ENCODE measurements around the gene NAT10. TPM values are rescaled to one million over a fixed set of nuclear protein-coding genes. Genes with fewer than 3 reads are reported as not detected.

Gene NAT10
- total and polyA plus RNA-seq, 4 experiments from 2014 or later: 28.0 to 81.5 (median 61.4) TPM

GRCh38 chr11:34136420-34136819, 31.0 kb downstream of the NAT10 start:
- ChIA-PET CTCF (ENCODE audit: partially characterized antibody) (no interaction called here), POLR2A (ENCODE audit: partially characterized antibody) (no interaction called here)
- no peaks in the 10 kb centered on the region for H3K9me3 ChIP-seq (ENCODE audit: control insufficient read depth in 1 of 2, low read length in 2 of 2)
- Mint-ChIP-seq H3K4me1 (peaks cover 0 to 4% (median under 1%) of the 10 kb centered on the region in 4 donors), H3K36me3 (peaks cover 63 to 88% of the 10 kb centered on the region in 2 donors), H3K4me3 (peak overlapping the region in 1 of 8 donors; percentile 52), H3K9me3 (no peaks in the 10 kb centered on the region), H3K27me3 (no peaks in the 10 kb centered on the region), H3K27ac (peak overlapping the region in 1 of 7 donors; percentile 31)
- no peaks in the 10 kb centered on the region for H3K27me3 ChIP-seq (ENCODE audit: insufficient read depth, low read length)
- DNase-seq: no peak
- H3K4me3 ChIP-seq (ENCODE audit: low read length in 2 of 2): no peak overlapping the region
- intact Hi-C loops (cut with micrococcal nuclease): no loop called here
- no peak overlapping the region for H3K27ac ChIP-seq (ENCODE audit: low read depth, low read length)
- peaks cover 84% of the 10 kb centered on the region for H3K36me3 ChIP-seq (ENCODE audit: insufficient read depth, low read length)
- H3K4me1 ChIP-seq (ENCODE audit: insufficient read depth, low read length): no peaks in the 10 kb centered on the region

- H3K4me1 ChIP-seq (ENCODE audit: insufficient read depth, low read length): no peaks in the 10 kb centered on the region
- Mint-ChIP-seq H3K9me3 (no peaks in the 10 kb centered on the region), H3K27ac (no peak overlapping the region), H3K27me3 (no peaks in the 10 kb centered on the region), H3K36me3 (peaks cover 67 to 87% of the 10 kb centered on the region in 2 donors), H3K4me1 (peaks cover 0 to 4% (median under 1%) of the 10 kb centered on the region in 4 donors), H3K4me3 (no peak overlapping the region)
- no peaks in the 10 kb centered on the region for H3K27me3 ChIP-seq (ENCODE audit: insufficient read depth, low read length)
- H3K4me3 ChIP-seq (ENCODE audit: low read length in 2 of 2): no peak overlapping the region
- H3K27ac ChIP-seq (ENCODE audit: low read depth, low read length): no peak overlapping the region
- peaks cover 91% of the 10 kb centered on the region for H3K36me3 ChIP-seq (ENCODE audit: insufficient read depth, low read length)
- CTCF ChIA-PET (ENCODE audit: partially characterized antibody): interaction anchor here (1.8 kb wide), 1 partner anchor 142 kb away, joined by 4 read pairs; no protein-coding TSS in a partner anchor
- no peaks in the 10 kb centered on the region for H3K9me3 ChIP-seq (ENCODE audit: control insufficient read depth in 1 of 2, low read length in 2 of 2)
- DNase-seq: no peak
- intact Hi-C loops (cut with micrococcal nuclease): no loop called here
- POLR2A ChIA-PET (ENCODE audit: partially characterized antibody): no interaction called here
Measured at GRCh38 chr11:34139346-34139745, 33.9 kb downstream of the NAT10 start.

- Histone ChIP-seq H3K36me3 (ENCODE audit: insufficient read depth, low read length) (peaks cover 92% of the 10 kb centered on the region), H3K27ac (ENCODE audit: low read depth, low read length) (no peak overlapping the region), H3K4me1 (ENCODE audit: insufficient read depth, low read length) (no peaks in the 10 kb centered on the region), H3K4me3 (ENCODE audit: low read length in 2 of 2) (no peak overlapping the region), H3K9me3 (ENCODE audit: control insufficient read depth in 1 of 2, low read length in 2 of 2) (no peaks in the 10 kb centered on the region), H3K27me3 (ENCODE audit: insufficient read depth, low read length) (no peaks in the 10 kb centered on the region)
- no peak for DNase-seq
- Mint-ChIP-seq H3K4me3 (no peak overlapping the region), H3K4me1 (peaks cover 0 to 4% (median under 1%) of the 10 kb centered on the region in 4 donors), H3K27ac (peak overlapping the region in 2 of 7 donors; percentile 12 to 60), H3K36me3 (peaks cover 70 to 88% of the 10 kb centered on the region in 2 donors), H3K27me3 (no peaks in the 10 kb centered on the region), H3K9me3 (no peaks in the 10 kb centered on the region)
- intact Hi-C loops (cut with micrococcal nuclease): no loop called here
- ChIA-PET POLR2A (ENCODE audit: partially characterized antibody) (no interaction called here), CTCF (ENCODE audit: partially characterized antibody) (interaction anchor here (1.8 kb wide), 1 partner anchor 143 kb away, joined by 4 read pairs; no protein-coding TSS in a partner anchor)
Measured at GRCh38 chr11:34140149-34140548, 34.7 kb downstream of the NAT10 start.

GRCh38 chr11:34143048-34143447, 37.6 kb downstream of the NAT10 start:
- no peaks in the 10 kb centered on the region for H3K27me3 ChIP-seq (ENCODE audit: insufficient read depth, low read length)
- no peaks in the 10 kb centered on the region for H3K27me3 Mint-ChIP-seq
- no peaks in the 10 kb centered on the region for H3K9me3 Mint-ChIP-seq
- H3K36me3 Mint-ChIP-seq: peaks cover 77 to 93% of the 10 kb centered on the region in 2 donors
- H3K4me1 ChIP-seq (ENCODE audit: insufficient read depth, low read length): no peaks in the 10 kb centered on the region
- H3K4me3 ChIP-seq (ENCODE audit: low read length in 2 of 2): no peak overlapping the region
- no peaks in the 10 kb centered on the region for H3K9me3 ChIP-seq (ENCODE audit: control insufficient read depth in 1 of 2, low read length in 2 of 2)
- ChIA-PET POLR2A (ENCODE audit: partially characterized antibody) (no interaction called here), CTCF (ENCODE audit: partially characterized antibody) (no interaction called here)
- peaks cover 0 to 4% (median 0%) of the 10 kb centered on the region in 4 donors for H3K4me1 Mint-ChIP-seq
- H3K27ac ChIP-seq (ENCODE audit: low read depth, low read length): no peak overlapping the region
- no peak overlapping the region for H3K4me3 Mint-ChIP-seq
- intact Hi-C loops (cut with micrococcal nuclease): no loop called here
- no peak for DNase-seq
- H3K27ac Mint-ChIP-seq: peak overlapping the region in 1 of 7 donors; percentile 71
- H3K36me3 ChIP-seq (ENCODE audit: insufficient read depth, low read length): peaks cover 91% of the 10 kb centered on the region

GRCh38 chr11:34145073-34145472, 39.6 kb downstream of the NAT10 start:
- intact Hi-C loops (cut with micrococcal nuclease): no loop called here
- Histone ChIP-seq H3K27ac (ENCODE audit: low read depth, low read length) (no peak overlapping the region), H3K27me3 (ENCODE audit: insufficient read depth, low read length) (no peaks in the 10 kb centered on the region), H3K4me3 (ENCODE audit: low read length in 2 of 2) (no peak overlapping the region), H3K9me3 (ENCODE audit: control insufficient read depth in 1 of 2, low read length in 2 of 2) (no peaks in the 10 kb centered on the region), H3K36me3 (ENCODE audit: insufficient read depth, low read length) (peaks cover 92% of the 10 kb centered on the region), H3K4me1 (ENCODE audit: insufficient read depth, low read length) (no peaks in the 10 kb centered on the region)
- H3K4me3 Mint-ChIP-seq: no peak overlapping the region
- ChIA-PET POLR2A (ENCODE audit: partially characterized antibody) (no interaction called here), CTCF (ENCODE audit: partially characterized antibody) (interaction anchor here (0.7 kb wide), 1 partner anchor 27 kb away, joined by 3 read pairs; no protein-coding TSS in a partner anchor)
- no peaks in the 10 kb centered on the region for H3K27me3 Mint-ChIP-seq
- peak overlapping the region in 1 of 7 donors; percentile 55 for H3K27ac Mint-ChIP-seq
- H3K36me3 Mint-ChIP-seq: peaks cover 67 to 84% of the 10 kb centered on the region in 2 donors
- H3K4me1 Mint-ChIP-seq: no peaks in the 10 kb centered on the region
- DNase-seq: no peak
- no peaks in the 10 kb centered on the region for H3K9me3 Mint-ChIP-seq

GRCh38 chr11:34145847-34146381, 40.5 kb downstream of the NAT10 start:
- Mint-ChIP-seq H3K4me3 (no peak overlapping the region), H3K27me3 (no peaks in the 10 kb centered on the region), H3K36me3 (peaks cover 61 to 83% of the 10 kb centered on the region in 2 donors), H3K27ac (peak overlapping the region in 3 of 7 donors; percentile 38 to 55 (median 42)), H3K4me1 (peaks cover 0 to 1% (median 0%) of the 10 kb centered on the region in 4 donors), H3K9me3 (no peaks in the 10 kb centered on the region)
- DNase-seq: no peak
- POLR2A ChIA-PET (ENCODE audit: partially characterized antibody): no interaction called here
- Histone ChIP-seq H3K36me3 (ENCODE audit: insufficient read depth, low read length) (peaks cover 83% of the 10 kb centered on the region), H3K4me3 (ENCODE audit: low read length in 2 of 2) (no peak overlapping the region), H3K27ac (ENCODE audit: low read depth, low read length) (no peak overlapping the region), H3K4me1 (ENCODE audit: insufficient read depth, low read length) (no peaks in the 10 kb centered on the region), H3K27me3 (ENCODE audit: insufficient read depth, low read length) (no peaks in the 10 kb centered on the region), H3K9me3 (ENCODE audit: control insufficient read depth in 1 of 2, low read length in 2 of 2) (no peaks in the 10 kb centered on the region)
- intact Hi-C loops (cut with micrococcal nuclease): no loop called here
- CTCF ChIA-PET (ENCODE audit: partially characterized antibody): no interaction called here

GRCh38 chr11:34146411-34146810, 41.0 kb downstream of the NAT10 start:
- H3K4me1 ChIP-seq (ENCODE audit: insufficient read depth, low read length): no peaks in the 10 kb centered on the region
- no peaks in the 10 kb centered on the region for H3K27me3 ChIP-seq (ENCODE audit: insufficient read depth, low read length)
- no peak overlapping the region for H3K27ac ChIP-seq (ENCODE audit: low read depth, low read length)
- H3K9me3 ChIP-seq (ENCODE audit: control insufficient read depth in 1 of 2, low read length in 2 of 2): no peaks in the 10 kb centered on the region
- H3K36me3 Mint-ChIP-seq: peaks cover 56 to 78% of the 10 kb centered on the region in 2 donors
- H3K4me3 ChIP-seq (ENCODE audit: low read length in 2 of 2): no peak overlapping the region
- no peak overlapping the region for H3K27ac Mint-ChIP-seq
- ChIA-PET CTCF (ENCODE audit: partially characterized antibody) (no interaction called here), POLR2A (ENCODE audit: partially characterized antibody) (no interaction called here)
- H3K9me3 Mint-ChIP-seq: no peaks in the 10 kb centered on the region
- no peaks in the 10 kb centered on the region for H3K27me3 Mint-ChIP-seq
- DNase-seq: no peak
- intact Hi-C loops (cut with micrococcal nuclease): no loop called here
- H3K36me3 ChIP-seq (ENCODE audit: insufficient read depth, low read length): peaks cover 78% of the 10 kb centered on the region
- H3K4me3 Mint-ChIP-seq: no peak overlapping the region
- peaks cover 0 to 1% (median 0%) of the 10 kb centered on the region in 4 donors for H3K4me1 Mint-ChIP-seq

Data from CD4-positive, alpha-beta memory T cell (primary cell).